Endometrial microvascular endothelial cells (primary cell): Measurements from ENCODE around the gene CARD11. TPM values are rescaled to one million over a fixed set of nuclear protein-coding genes. Genes with fewer than 3 reads are reported as not detected.

ENCODE experiments used
- in situ Hi-C: cut with HindIII; loops from 2 replicates; pipeline ENCODE4 v1.10.0; 2017; ENCODE audit warnings: low sequenced_read_pairs, low pct_unique_long_range_greater_than_20kb; ENCODE audit errors: inconsistent ontology term
- total RNA-seq: library from RNA; depleted of rRNA; stranded (reverse); fragments of >200 nt; gene quantifications from one replicate; pipeline ENCODE4 v1.2.3, GENCODE V29; 2015; ENCODE audit errors: inconsistent ontology term

Gene CARD11
- total RNA-seq, 1 donor from 2014 or later: 1.9 TPM

- in situ Hi-C loops: no loop called here
Observed at GRCh38 chr7:2956076-2956475, 87.6 kb downstream of the CARD11 start.

- in situ Hi-C loops: no loop called here
Observed at GRCh38 chr7:2955269-2955668, 88.4 kb downstream of the CARD11 start.

- in situ Hi-C loops: no loop called here
Observed at GRCh38 chr7:2954433-2954853, 89.2 kb downstream of the CARD11 start.

GRCh38 chr7:2953588-2954407, 89.9 kb downstream of the CARD11 start:
- in situ Hi-C loops: no loop called here

GRCh38 chr7:2953099-2953498, 90.6 kb downstream of the CARD11 start:
- in situ Hi-C loops: no loop called here

GRCh38 chr7:2952316-2952715, 91.4 kb downstream of the CARD11 start:
- in situ Hi-C loops: no loop called here

- in situ Hi-C loops: no loop called here
Observed at GRCh38 chr7:2950578-2950977, 93.1 kb downstream of the CARD11 start.

GRCh38 chr7:2948749-2949148, 94.9 kb downstream of the CARD11 start:
- in situ Hi-C loops: no loop called here

- in situ Hi-C loops: no loop called here
Observed at GRCh38 chr7:2947058-2947780, 96.4 kb downstream of the CARD11 start.

GRCh38 chr7:2945171-2945570, 98.5 kb downstream of the CARD11 start:
- in situ Hi-C loops: no loop called here

GRCh38 chr7:2944739-2945138, 98.9 kb downstream of the CARD11 start:
- in situ Hi-C loops: no loop called here

GRCh38 chr7:2943851-2944601, 99.6 kb downstream of the CARD11 start:
- in situ Hi-C loops: no loop called here

GRCh38 chr7:2941216-2941859, 102.3 kb downstream of the CARD11 start:
- in situ Hi-C loops: no loop called here

GRCh38 chr7:2940466-2940865, 103.2 kb downstream of the CARD11 start:
- in situ Hi-C loops: no loop called here

GRCh38 chr7:2939193-2939885, 104.3 kb downstream of the CARD11 start:
- in situ Hi-C loops: no loop called here

- in situ Hi-C loops: no loop called here
Observed at GRCh38 chr7:2938514-2939192, 105.0 kb downstream of the CARD11 start.

GRCh38 chr7:2937701-2938513, 105.8 kb downstream of the CARD11 start:
- in situ Hi-C loops: no loop called here
